Heart right ventricle (tissue), 16 donors: Measurements from ENCODE around the gene ADAMTS2. TPM values are rescaled to one million over a fixed set of nuclear protein-coding genes. Genes with fewer than 3 reads are reported as not detected.

ENCODE experiments used
- ATAC-seq, 8 donors: fragments of 200-7000 bp; cut with Tn5 transposase; one replicate each; pipeline ENCODE4 v1.9.1; 2020; ENCODE audit warnings: mild to moderate bottlenecking in 8 of 8, moderate library complexity in 8 of 8, moderate number of reproducible peaks in 1 of 8
- DNase-seq, 2 donors: peaks; one replicate each; pipeline ENCODE4 v3.0.0-alpha.2; 2020
- H3K27ac ChIP-seq, 10 donors: fragments of 200-600 bp; sonication (generic) in 2 of 10; one replicate each; pipeline versions ENCODE4 v1.5.0 to v1.8.0; 2020 to 2022; ENCODE audit warnings: mild to moderate bottlenecking in 3 of 10
- H3K27me3 ChIP-seq, 7 donors: fragments of 200-600 bp; one replicate each; pipeline ENCODE4 v1.8.0; 2021 to 2022; ENCODE audit warnings: mild to moderate bottlenecking in 2 of 7
- H3K36me3 ChIP-seq, 9 donors: fragments of 200-600 bp; sonication (generic) in 1 of 9; one replicate each; pipeline versions ENCODE4 v1.5.0 to v1.8.0; 2020 to 2022; ENCODE audit warnings: mild to moderate bottlenecking in 2 of 9
- H3K4me1 ChIP-seq, 9 donors: fragments of 200-600 bp; sonication (generic) in 1 of 9; one replicate each; pipeline versions ENCODE4 v1.5.0 to v1.8.0; 2020 to 2022; ENCODE audit warnings: mild to moderate bottlenecking in 4 of 9
- H3K4me3 ChIP-seq, 10 donors: fragments of 200-600 bp; sonication (generic) in 2 of 10; one replicate each; pipeline versions ENCODE4 v1.5.0 to v1.8.0; 2020 to 2022; ENCODE audit warnings: mild to moderate bottlenecking in 7 of 10, moderate library complexity in 2 of 10
- H3K9me3 ChIP-seq, 11 donors: fragments of 200-600 bp in 10 of 11; sonication (generic) in 2 of 11; one replicate each; pipeline versions ENCODE4 v1.5.0 to v1.8.0; 2013 to 2022; ENCODE audit warnings: mild to moderate bottlenecking in 2 of 11, control low read depth in 1 of 11, moderate library complexity in 1 of 11
- CTCF ChIP-seq, 9 donors: fragments of 200-600 bp; sonication (generic) in 2 of 9; IDR thresholded peaks; one replicate each; pipeline versions ENCODE4 v1.5.0 to v1.8.0; 2021 to 2022; ENCODE audit warnings: antibody characterized with exemption in 9 of 9, mild to moderate bottlenecking in 5 of 9, moderate library complexity in 1 of 9
- WGBS, 2 donors: extraction: QIAGEN DNeasy Blood & Tissue Kit; methylation state at CpG; one replicate each; pipeline ENCODE4 v1.1.7; 2013; ENCODE audit warnings: inconsistent platforms in 1 of 2; 5-methylcytosine and 5-hydroxymethylcytosine counted together
- intact Hi-C, 10 donors: fragments of 100-400 bp; cut with DNase I; formaldehyde crosslinking; loops; one replicate each; pipeline versions ENCODE4 v1.11.1 to v1.14.2; 2022
- polyA plus RNA-seq, 2 donors: library from polyadenylated mRNA; stranded (reverse); fragments of 200-250 nt; gene quantifications; one replicate each; pipeline ENCODE4 v1.2.3, GENCODE V29; 2013
- total RNA-seq, 10 donors: library from RNA; stranded (reverse); fragmentation: NEBNext Ultra II Directional in 3 of 10; extraction: Animal tissue kit (Norgen Biotek cat#: 25700) in 3 of 10; gene quantifications; one replicate each; pipeline versions ENCODE4 v1.2.1 to v1.2.4, GENCODE V29; 2021 to 2023
- donor health status: Arrhythmogenic right ventricular cardiomyopathy.
- donor health status: ischemic (EF 13 %, LVEDD 7.1; RV severe dilation, severe dysfunction).
- donor health status: healthy with polysubstance abuse.
- donor health status: DM: no; HTN: yes; CAD: no.
- donor health status: DM: no; HTN: no; CAD: no.
- donor health status: ischemic (EF 25% LVEDD 6.9; RV normal size, moderate dysfunction).
- donor health status: ischemic (EF 25% LVEDD 5.7; RV mildly dilated, moderate dysfunction).
- donor health status: healthy.
- donor health status: DM: yes; HTN: yes; CAD: no.
- donor health status: Ischemic cardiomyopathy.
- donor health status: ischemic (EF 35%, LVEDD 5.7; RV mildly dilated, moderate dysfunction).
- donor health status: nonischemic (EF 11% LVEDD 7.7; RV severe dilation, severe dysfunction).
- donor health status: DM: yes; HTN: yes; CAD: no.
- donor health status: PGD.
- donor health status: ischemic (EF 29% LVEDD 5.4; RV normal size, mild dysfunction).
- donor health status: nonischemic (EF 23%, LVEDD 6.1; RV moderate dilation, normal function).

The ADAMTS2 gene
- total and polyA plus RNA-seq, 12 donors, result 1.7 to 13.5 (median 3.9) TPM

DNA sequence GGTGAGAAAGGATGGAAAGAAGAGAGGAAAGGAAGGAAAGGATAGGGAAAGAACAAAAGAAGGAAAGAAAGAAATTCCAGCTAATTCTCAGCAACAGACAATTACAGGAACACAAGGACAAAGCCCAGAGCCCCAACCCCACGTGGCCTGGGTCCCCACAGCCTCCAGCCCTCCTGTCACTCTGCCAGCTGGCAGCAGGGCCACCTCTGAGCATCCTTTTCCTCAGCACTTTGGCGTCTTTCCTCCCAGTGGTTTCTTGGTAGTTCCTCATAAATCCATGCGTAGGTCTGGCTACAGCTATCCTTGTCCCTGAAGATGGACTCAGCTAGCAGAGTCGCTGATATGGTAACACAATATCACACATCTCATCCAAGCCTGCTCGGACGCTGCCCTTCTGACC is 28.3 kb downstream of the ADAMTS2 start:
- intact Hi-C loops, result no loop called here
- peaks cover 0 to 40% (median 15%) of the 10 kb centered on the region in 9 donors for H3K4me1 ChIP-seq
- peaks cover 0 to 7% (median 0%) of the 10 kb centered on the region in 7 donors for H3K27me3 ChIP-seq
- ATAC-seq (no peak), DNase-seq (peak in 1 of 2 donors; percentile 3)
- H3K36me3 ChIP-seq, result no peaks in the 10 kb centered on the region
- no peak overlapping the region for H3K27ac ChIP-seq
- 42 to 45% methylated on average over 6 of the region's 6 CpGs for WGBS, 2 donors
- H3K4me3 ChIP-seq, result no peak overlapping the region
- H3K9me3 ChIP-seq, result peaks cover 0 to 6% (median 0%) of the 10 kb centered on the region in 11 donors
- no peak for TF ChIP-seq CTCF (IDR thresholded peaks at IDR 0.05)

DNA sequence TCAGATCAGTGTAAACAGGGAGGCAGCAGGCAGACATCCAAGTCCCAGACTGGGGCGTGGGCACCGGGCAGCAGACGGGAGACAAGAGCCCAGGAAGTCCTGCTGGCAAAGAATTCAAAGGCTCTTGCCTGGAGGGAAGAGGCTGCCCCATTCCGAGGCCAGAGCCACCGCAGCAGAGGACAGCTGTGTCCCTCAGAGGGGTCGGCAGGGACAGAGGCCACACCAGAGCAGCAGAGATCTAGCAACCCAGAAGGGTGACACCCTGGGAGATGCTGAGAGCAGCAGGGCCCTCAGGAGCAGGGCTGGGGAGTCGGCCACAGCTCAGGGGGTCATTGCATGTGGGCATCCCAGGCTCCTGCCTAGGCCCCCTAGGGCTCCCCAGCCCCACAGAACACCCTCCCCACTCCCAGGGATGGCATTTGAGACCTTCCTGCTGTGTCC is 29.1 kb downstream of the ADAMTS2 start:
- intact Hi-C loops, result no loop called here
- no peak for ATAC-seq
- DNase-seq, result peak in 1 of 2 donors; percentile 6
- H3K4me1 ChIP-seq, result peaks cover 0 to 40% (median 15%) of the 10 kb centered on the region in 9 donors
- no peak for TF ChIP-seq CTCF (IDR thresholded peaks at IDR 0.05)
- no peak overlapping the region for H3K4me3 ChIP-seq
- no peaks in the 10 kb centered on the region for H3K36me3 ChIP-seq
- H3K9me3 ChIP-seq, result peaks cover 0 to 6% (median 0%) of the 10 kb centered on the region in 11 donors
- no peak overlapping the region for H3K27ac ChIP-seq
- 75 to 77% methylated on average over 7 of the region's 7 CpGs for WGBS, 2 donors
- H3K27me3 ChIP-seq, result peaks cover 0 to 4% (median 0%) of the 10 kb centered on the region in 7 donors

- intact Hi-C loops, result no loop called here
- Histone ChIP-seq H3K27me3 (peaks cover 0 to 4% (median 0%) of the 10 kb centered on the region in 7 donors), H3K4me3 (no peak overlapping the region), H3K36me3 (no peaks in the 10 kb centered on the region), H3K9me3 (peaks cover 0 to 6% (median 0%) of the 10 kb centered on the region in 11 donors), H3K27ac (peak overlapping the region in 4 of 10 donors; percentile 55 to 65 (median 64)), H3K4me1 (peaks cover 0 to 40% (median 15%) of the 10 kb centered on the region in 9 donors)
- DNase-seq (peak in 1 of 2 donors; percentile 5), ATAC-seq (no peak)
- no peak for TF ChIP-seq CTCF (IDR thresholded peaks at IDR 0.05)
- 74 to 77% methylated on average over 16 of the region's 16 CpGs for WGBS, 2 donors
These were observed 29.8 kb downstream of the ADAMTS2 start for GRCh38 chr5:179315356-179315890.

DNA sequence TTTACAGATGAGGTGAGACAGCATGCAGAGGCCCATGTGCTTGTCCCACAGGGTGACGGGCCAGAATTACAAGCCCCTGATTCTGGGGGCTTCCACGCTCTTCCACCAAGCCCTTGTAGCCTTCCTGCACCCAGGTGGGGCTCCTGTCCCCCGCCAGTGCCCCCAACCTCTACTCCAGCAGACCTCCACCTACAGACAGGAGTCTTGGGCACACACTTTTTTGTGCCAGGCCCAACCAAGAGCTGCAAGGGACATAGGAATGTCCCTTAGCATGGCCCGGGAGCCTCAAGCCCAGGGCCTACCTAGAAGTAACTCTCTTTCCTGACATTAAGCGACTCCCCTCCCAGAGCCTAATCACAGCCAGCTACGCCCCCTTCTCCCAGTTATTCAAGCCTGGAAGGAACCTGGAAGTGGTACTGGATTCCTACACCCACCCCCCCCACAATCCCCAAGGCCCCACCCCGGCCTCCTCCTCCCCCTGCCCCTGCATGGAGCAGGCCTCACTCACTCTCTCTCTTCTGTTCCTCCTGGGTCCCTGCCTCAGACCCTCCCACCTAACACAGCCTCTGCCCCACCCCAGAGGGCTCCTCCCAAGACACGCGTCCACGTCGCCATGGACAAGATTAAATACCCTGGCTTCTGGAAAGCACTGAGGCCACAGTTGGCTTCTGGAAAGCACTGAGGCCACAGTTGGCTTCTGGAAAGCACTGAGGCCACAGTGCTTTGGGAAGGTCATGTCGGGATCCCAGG is 30.5 kb downstream of the ADAMTS2 start:
- TF ChIP-seq CTCF (IDR thresholded peaks at IDR 0.05), result no peak
- H3K36me3 ChIP-seq, result no peaks in the 10 kb centered on the region
- DNase-seq, result peak in 1 of 2 donors; percentile 24
- WGBS, 2 donors, result 76 to 83% methylated on average over 12 of the region's 12 CpGs
- peak in 6 of 8 donors; percentile 16 to 40 (median 31) for ATAC-seq
- H3K4me1 ChIP-seq, result peaks cover 0 to 40% (median 13%) of the 10 kb centered on the region in 9 donors
- H3K27ac ChIP-seq, result peak overlapping the region in 7 of 10 donors; percentile 53 to 66 (median 64)
- intact Hi-C loops, result no loop called here
- H3K4me3 ChIP-seq, result no peak overlapping the region
- peaks cover 0 to 4% (median 0%) of the 10 kb centered on the region in 7 donors for H3K27me3 ChIP-seq
- peaks cover 0 to 6% (median 0%) of the 10 kb centered on the region in 11 donors for H3K9me3 ChIP-seq
